ENCODE results near the gene HCN1. TPM values are rescaled to one million over a fixed set of nuclear protein-coding genes. Genes with fewer than 3 reads are reported as not detected.

Gene HCN1
- 1.7 TPM for polyA plus RNA-seq (2013, experiment 1 of 2)
- 1.2 TPM for polyA plus RNA-seq (2013, experiment 2 of 2)

DNA sequence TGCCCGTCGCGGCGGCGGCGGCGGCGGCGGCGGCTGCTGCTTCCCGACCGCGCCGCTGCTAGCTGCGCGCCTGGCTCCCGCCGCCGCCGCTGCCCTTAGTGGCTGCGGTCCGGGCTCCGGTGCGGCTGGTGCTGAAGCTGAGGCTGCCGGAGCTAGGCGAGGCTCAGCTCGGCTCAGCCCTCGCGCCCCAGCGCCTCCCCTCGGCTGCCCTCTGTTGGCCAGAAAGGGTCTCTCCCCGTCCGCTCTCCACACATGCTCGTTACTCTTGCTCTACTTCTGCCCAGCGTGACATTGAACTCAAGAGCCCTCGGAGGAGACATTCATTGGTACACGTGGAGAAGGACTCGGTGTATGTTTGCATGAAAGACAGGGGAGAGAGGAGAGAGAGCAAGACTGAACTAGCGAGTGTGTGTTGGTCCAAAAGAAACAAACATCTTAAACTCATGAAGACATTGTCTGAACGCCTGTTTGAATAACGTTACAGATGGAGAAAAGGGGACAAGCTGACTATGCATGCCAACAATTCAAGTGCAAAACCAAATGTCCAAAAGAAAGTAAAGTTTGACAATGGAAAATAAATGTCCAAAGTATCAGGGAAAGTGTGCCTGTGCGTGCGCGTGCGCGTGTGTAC, at the start of gene HCN1:
TSS of gene HCN1 (minus strand) at position 175 of the 631 bp plus-strand sequence.
- no peaks in the 10 kb centered on the region for H3K9me3 ChIP-seq (ENCODE audit: control insufficient read depth, low read length)
- peaks cover 5% of the 10 kb centered on the region for H3K4me1 ChIP-seq (ENCODE audit: control insufficient read depth, insufficient read depth, low read length, poor library complexity, severe bottlenecking)
- 17 to 21% methylated on average over 24 to 34 of the region's 46 CpGs for WGBS, 2 experiments (ENCODE audit: insufficient coverage in 2 of 2)
- H3K27ac ChIP-seq (ENCODE audit: low read depth, low read length, severe bottlenecking), result no peak within 1 kb of the TSS
- peak within 1 kb of the TSS; percentile 38 for H3K4me3 ChIP-seq (ENCODE audit: extremely low read depth, insufficient read depth, low read length, poor library complexity, severe bottlenecking)
- no peaks in the 10 kb centered on the region for H3K36me3 ChIP-seq (ENCODE audit: control insufficient read depth, insufficient read depth, low read length)

DNA sequence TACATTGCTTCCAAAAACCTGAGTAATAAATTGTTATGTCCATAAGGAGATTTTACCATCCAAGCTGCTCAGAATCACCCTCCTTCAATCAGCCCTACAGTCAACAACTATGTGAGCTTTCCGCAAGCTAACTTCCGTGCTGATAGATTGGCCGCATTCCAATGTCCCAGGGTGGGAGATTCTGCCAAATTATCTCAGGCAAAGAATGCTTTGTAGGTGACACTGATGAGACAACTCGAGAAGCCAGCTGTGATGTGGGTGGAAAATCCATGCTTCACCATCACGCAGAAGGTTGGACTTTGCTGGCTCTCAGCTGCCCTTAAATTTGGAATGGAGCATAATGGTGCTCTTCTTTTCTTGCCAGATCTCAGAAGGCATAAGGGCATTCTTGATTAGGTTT, 44.9 kb upstream of the HCN1 start:
- H3K4me3 ChIP-seq (ENCODE audit: extremely low read depth, insufficient read depth, low read length, poor library complexity, severe bottlenecking), result no peak overlapping the region
- H3K9me3 ChIP-seq (ENCODE audit: control insufficient read depth, low read length), result no peaks in the 10 kb centered on the region
- 23 to 34% methylated on average over 3 to 4 of the region's 5 CpGs for WGBS, 2 experiments (ENCODE audit: insufficient coverage in 2 of 2)
- H3K27ac ChIP-seq (ENCODE audit: low read depth, low read length, severe bottlenecking), result no peak overlapping the region
- peaks cover 6% of the 10 kb centered on the region for H3K4me1 ChIP-seq (ENCODE audit: control insufficient read depth, insufficient read depth, low read length, poor library complexity, severe bottlenecking)
- no peaks in the 10 kb centered on the region for H3K36me3 ChIP-seq (ENCODE audit: control insufficient read depth, insufficient read depth, low read length)

DNA sequence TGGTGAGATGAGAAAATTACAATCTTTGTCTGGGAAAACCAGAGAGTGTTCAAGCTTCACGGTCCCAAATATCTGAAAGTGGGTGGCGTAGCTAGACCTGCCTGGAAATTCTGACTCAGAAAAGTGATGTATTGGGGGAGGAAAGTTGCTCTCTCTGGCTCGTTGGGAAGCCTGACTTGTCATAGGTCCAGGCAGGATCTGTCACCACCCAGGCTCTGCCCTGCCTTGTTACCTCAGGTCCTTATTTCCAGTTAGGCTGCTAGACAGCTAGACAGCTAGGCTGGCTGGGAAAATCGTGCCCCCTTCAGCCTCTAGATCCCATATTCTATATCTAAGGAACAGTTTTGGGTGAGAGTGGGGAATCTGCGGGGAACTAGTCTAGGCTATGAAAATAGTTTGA, 41.0 kb upstream of the HCN1 start:
- no peak overlapping the region for H3K4me3 ChIP-seq (ENCODE audit: extremely low read depth, insufficient read depth, low read length, poor library complexity, severe bottlenecking)
- no peak overlapping the region for H3K27ac ChIP-seq (ENCODE audit: low read depth, low read length, severe bottlenecking)
- H3K4me1 ChIP-seq (ENCODE audit: control insufficient read depth, insufficient read depth, low read length, poor library complexity, severe bottlenecking), result peaks cover 6% of the 10 kb centered on the region
- H3K9me3 ChIP-seq (ENCODE audit: control insufficient read depth, low read length), result no peaks in the 10 kb centered on the region
- WGBS, 2 experiments (ENCODE audit: insufficient coverage in 2 of 2), result 81 to 89% methylated on average over 2 to 3 of the region's 5 CpGs
- H3K36me3 ChIP-seq (ENCODE audit: control insufficient read depth, insufficient read depth, low read length), result no peaks in the 10 kb centered on the region

DNA sequence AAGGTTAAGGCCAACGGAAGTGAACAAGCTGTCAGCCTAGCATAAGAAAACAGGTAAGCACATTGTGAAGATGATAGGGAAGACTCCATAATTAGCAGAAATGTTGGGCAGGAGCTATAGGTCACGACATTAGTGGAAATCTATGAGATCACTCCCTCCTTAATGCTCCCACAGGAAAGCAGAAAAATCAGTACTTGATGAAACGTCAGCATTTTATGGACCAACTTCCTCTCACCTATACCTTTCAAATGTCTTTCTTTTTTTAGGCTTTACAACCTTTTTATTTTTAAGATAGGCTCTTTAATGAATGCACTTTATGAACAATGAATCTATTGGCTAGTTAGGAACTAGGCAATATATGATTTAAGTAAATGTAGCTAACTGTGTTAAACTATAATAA, 29.4 kb upstream of the HCN1 start:
- Histone ChIP-seq H3K4me1 (ENCODE audit: control insufficient read depth, insufficient read depth, low read length, poor library complexity, severe bottlenecking) (peaks cover 2% of the 10 kb centered on the region), H3K27ac (ENCODE audit: low read depth, low read length, severe bottlenecking) (no peak overlapping the region), H3K4me3 (ENCODE audit: extremely low read depth, insufficient read depth, low read length, poor library complexity, severe bottlenecking) (no peak overlapping the region), H3K9me3 (ENCODE audit: control insufficient read depth, low read length) (no peaks in the 10 kb centered on the region), H3K36me3 (ENCODE audit: control insufficient read depth, insufficient read depth, low read length) (no peaks in the 10 kb centered on the region)
- WGBS, 2 experiments (ENCODE audit: insufficient coverage in 2 of 2), result 87% methylated on average over 2 of the region's 3 CpGs; no CpG with 5 or more reads in 1 of the 2 experiments

DNA sequence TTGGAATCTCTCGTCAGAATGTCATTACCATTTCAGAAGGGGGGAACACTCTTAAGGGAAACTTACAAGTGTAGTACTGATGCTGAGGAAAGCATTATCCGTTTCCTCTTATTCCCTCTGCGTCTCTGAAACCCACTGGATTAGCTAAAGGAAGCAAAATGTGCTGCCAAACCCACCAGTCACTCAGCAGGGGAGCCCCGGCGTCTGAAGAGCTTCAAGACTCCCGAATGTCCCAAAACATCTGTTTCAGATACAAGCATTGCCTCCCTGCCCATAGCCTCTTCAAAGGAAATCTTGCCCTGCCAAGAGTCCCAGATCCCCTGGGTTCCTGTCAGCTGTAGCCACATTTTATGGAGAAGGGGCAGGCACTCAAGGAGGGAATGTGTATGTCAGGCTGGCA, 1.0 kb upstream of the HCN1 start:
- Histone ChIP-seq H3K36me3 (ENCODE audit: control insufficient read depth, insufficient read depth, low read length) (no peaks in the 10 kb centered on the region), H3K4me1 (ENCODE audit: control insufficient read depth, insufficient read depth, low read length, poor library complexity, severe bottlenecking) (peaks cover 5% of the 10 kb centered on the region), H3K4me3 (ENCODE audit: extremely low read depth, insufficient read depth, low read length, poor library complexity, severe bottlenecking) (no peak overlapping the region), H3K9me3 (ENCODE audit: control insufficient read depth, low read length) (no peaks in the 10 kb centered on the region), H3K27ac (ENCODE audit: low read depth, low read length, severe bottlenecking) (no peak overlapping the region)
- WGBS, 2 experiments (ENCODE audit: insufficient coverage in 2 of 2), result 68 to 87% methylated on average over 4 to 6 of the region's 6 CpGs

DNA sequence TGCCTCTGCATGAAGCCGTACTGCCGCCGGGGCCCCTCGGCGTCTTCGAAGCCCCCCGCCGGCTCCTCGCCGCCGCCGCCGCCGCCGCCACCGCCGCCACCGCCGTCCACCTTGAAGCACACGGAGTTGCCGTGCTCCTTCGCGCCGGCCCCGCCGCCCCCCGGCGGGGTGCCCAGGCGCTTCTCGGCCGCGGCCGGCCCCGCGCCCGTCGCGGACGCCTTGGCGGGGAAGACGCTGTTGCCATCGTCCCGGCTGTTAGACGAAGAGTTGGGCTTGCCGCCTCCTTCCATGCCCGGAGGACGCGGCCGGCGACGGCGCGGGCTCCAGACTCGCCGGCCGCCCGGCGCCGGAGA, 400 bp downstream of the HCN1 start:
- Histone ChIP-seq H3K4me1 (ENCODE audit: control insufficient read depth, insufficient read depth, low read length, poor library complexity, severe bottlenecking) (peaks cover 5% of the 10 kb centered on the region), H3K4me3 (ENCODE audit: extremely low read depth, insufficient read depth, low read length, poor library complexity, severe bottlenecking) (peak overlapping the region; percentile 38), H3K27ac (ENCODE audit: low read depth, low read length, severe bottlenecking) (no peak overlapping the region), H3K36me3 (ENCODE audit: control insufficient read depth, insufficient read depth, low read length) (no peaks in the 10 kb centered on the region), H3K9me3 (ENCODE audit: control insufficient read depth, low read length) (no peaks in the 10 kb centered on the region)
- 0 to 1% methylated on average over 42 to 48 of the region's 59 CpGs for WGBS, 2 experiments (ENCODE audit: insufficient coverage in 2 of 2)

DNA sequence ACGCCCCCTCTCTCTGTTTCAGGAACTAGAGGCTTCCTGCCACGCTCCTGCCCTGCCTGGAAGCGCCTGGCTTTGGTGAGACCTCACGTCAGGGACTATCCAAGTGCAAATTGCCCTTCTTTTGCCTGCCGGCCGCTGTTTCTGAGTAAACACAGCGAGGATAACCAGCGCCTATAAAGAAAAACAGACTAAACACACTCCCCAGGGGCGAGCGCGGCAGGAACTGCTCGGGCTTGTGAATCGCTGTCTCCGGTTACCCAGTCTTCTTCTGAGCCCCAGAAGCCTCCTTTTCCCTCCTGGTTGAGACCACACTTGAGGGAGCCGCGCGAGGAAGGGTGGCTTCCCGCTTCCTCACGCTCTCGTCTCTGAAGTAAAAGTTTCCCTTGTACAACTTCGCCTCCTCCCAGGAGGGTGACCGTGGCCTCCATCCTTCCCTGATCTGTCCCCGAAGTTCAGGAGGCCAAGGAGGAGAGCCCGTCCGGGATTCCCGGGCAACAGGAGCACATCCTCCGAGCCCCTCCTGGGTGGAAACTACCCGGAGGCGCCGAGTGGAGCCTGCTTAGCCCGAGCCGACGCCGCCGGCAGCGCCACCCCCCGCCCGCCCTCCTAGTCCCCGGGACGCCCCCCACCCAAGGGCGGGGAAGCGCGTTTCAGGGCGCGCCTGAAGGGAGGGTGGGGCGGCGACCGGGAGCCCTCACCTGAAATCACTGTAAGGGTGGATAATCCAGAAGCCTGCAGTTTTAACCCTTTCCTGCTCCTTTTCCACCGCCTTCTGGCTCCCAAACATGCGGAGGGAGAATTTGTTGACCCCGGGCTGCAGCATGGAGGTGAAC, 993 bp downstream of the HCN1 start:
- peaks cover 5% of the 10 kb centered on the region for H3K4me1 ChIP-seq (ENCODE audit: control insufficient read depth, insufficient read depth, low read length, poor library complexity, severe bottlenecking)
- H3K4me3 ChIP-seq (ENCODE audit: extremely low read depth, insufficient read depth, low read length, poor library complexity, severe bottlenecking), result peak overlapping the region; percentile 38
- no peak overlapping the region for H3K27ac ChIP-seq (ENCODE audit: low read depth, low read length, severe bottlenecking)
- 0 to 1% methylated on average over 27 to 34 of the region's 51 CpGs for WGBS, 2 experiments (ENCODE audit: insufficient coverage in 2 of 2)
- no peaks in the 10 kb centered on the region for H3K36me3 ChIP-seq (ENCODE audit: control insufficient read depth, insufficient read depth, low read length)
- H3K9me3 ChIP-seq (ENCODE audit: control insufficient read depth, low read length), result no peaks in the 10 kb centered on the region

DNA sequence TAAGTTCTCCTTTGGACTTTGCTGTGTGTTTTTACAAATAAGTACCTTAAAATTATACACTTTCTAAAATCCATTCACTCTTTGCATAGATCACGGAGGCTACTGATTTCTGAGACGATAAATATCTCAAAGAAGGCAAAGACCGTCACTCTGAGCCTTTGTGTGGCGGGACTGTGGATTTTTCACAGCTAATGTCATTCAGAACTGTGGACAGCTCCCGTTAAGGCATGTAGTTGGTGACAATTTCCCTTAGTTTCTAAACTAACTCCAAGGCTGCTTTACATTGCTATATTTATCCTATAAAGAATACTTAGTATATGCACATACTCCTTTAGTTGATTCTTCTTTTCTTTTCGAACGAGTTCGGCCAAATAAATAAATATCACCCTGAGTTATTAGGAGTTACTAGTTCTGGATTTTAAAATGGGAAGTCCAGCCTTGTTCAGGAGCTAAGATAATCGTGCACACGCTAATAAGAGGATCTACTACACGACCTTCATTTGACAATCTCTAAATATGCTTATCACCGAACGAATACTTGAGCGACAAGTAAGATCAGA, 1.8 kb downstream of the HCN1 start:
- WGBS, 2 experiments (ENCODE audit: insufficient coverage in 2 of 2), result 12 to 28% methylated on average over 8 of the region's 14 CpGs
- Histone ChIP-seq H3K27ac (ENCODE audit: low read depth, low read length, severe bottlenecking) (no peak overlapping the region), H3K4me1 (ENCODE audit: control insufficient read depth, insufficient read depth, low read length, poor library complexity, severe bottlenecking) (peaks cover 5% of the 10 kb centered on the region), H3K36me3 (ENCODE audit: control insufficient read depth, insufficient read depth, low read length) (no peaks in the 10 kb centered on the region), H3K4me3 (ENCODE audit: extremely low read depth, insufficient read depth, low read length, poor library complexity, severe bottlenecking) (no peak overlapping the region), H3K9me3 (ENCODE audit: control insufficient read depth, low read length) (no peaks in the 10 kb centered on the region)

DNA sequence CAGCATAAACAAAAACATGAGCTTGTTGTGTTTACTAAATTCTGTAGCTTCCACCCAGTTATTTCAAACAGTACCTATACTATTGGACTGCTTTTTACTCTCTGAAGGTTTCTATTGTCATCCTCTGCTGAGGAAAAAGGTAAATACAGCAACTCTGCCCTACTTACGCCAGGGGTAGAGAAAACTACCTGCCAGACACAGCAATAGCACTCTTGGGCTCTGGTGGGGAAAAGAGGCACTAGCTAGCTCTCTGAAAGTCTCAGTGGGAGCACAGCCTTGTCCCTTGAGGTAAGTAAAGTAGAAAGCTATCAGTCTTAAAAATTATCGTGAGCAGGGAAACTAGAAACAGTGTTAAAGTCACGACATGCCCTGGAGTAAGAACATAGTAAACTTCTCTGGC, 3.7 kb downstream of the HCN1 start:
- WGBS, 2 experiments (ENCODE audit: insufficient coverage in 2 of 2), result 100% methylated on average over 1 of the region's 3 CpGs; no CpG with 5 or more reads in 1 of the 2 experiments
- Histone ChIP-seq H3K36me3 (ENCODE audit: control insufficient read depth, insufficient read depth, low read length) (no peaks in the 10 kb centered on the region), H3K9me3 (ENCODE audit: control insufficient read depth, low read length) (no peaks in the 10 kb centered on the region), H3K4me3 (ENCODE audit: extremely low read depth, insufficient read depth, low read length, poor library complexity, severe bottlenecking) (no peak overlapping the region), H3K4me1 (ENCODE audit: control insufficient read depth, insufficient read depth, low read length, poor library complexity, severe bottlenecking) (peaks cover 5% of the 10 kb centered on the region), H3K27ac (ENCODE audit: low read depth, low read length, severe bottlenecking) (no peak overlapping the region)

DNA sequence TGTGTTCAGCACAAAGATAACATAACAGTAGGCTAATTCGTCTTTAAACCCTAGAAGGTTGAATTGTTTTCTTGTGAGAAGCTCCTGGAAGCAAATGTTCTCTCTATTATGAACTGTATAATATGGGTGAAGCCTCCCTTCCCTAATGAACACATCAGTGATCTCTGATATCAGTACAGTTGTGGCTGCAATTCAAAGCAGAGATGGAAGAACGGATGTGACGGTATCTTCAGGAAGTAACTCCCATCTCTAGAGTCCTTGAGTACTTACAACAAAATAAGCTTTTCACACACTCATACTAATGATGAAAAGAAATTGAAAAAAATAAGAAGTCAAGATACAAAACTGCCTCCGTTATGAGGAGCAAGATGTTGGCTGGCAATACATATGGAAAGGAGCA, 4.5 kb downstream of the HCN1 start:
- 85% methylated on average over 2 of the region's 4 CpGs; no CpG with 5 or more reads in 1 of the 2 experiments for WGBS, 2 experiments (ENCODE audit: insufficient coverage in 2 of 2)

More for the DNA sequence above, 4.5 kb downstream of the HCN1 start:
- Histone ChIP-seq H3K27ac (ENCODE audit: low read depth, low read length, severe bottlenecking) (no peak overlapping the region), H3K36me3 (ENCODE audit: control insufficient read depth, insufficient read depth, low read length) (no peaks in the 10 kb centered on the region), H3K4me3 (ENCODE audit: extremely low read depth, insufficient read depth, low read length, poor library complexity, severe bottlenecking) (no peak overlapping the region), H3K4me1 (ENCODE audit: control insufficient read depth, insufficient read depth, low read length, poor library complexity, severe bottlenecking) (peaks cover 5% of the 10 kb centered on the region), H3K9me3 (ENCODE audit: control insufficient read depth, low read length) (no peaks in the 10 kb centered on the region)

All from mesodermal cell (in vitro differentiated cells).